Neural progenitor cell (in vitro differentiated cells): Measurements from ENCODE around the gene EGFR. TPM values are rescaled to one million over a fixed set of nuclear protein-coding genes. Genes with fewer than 3 reads are reported as not detected.

Experiments used
- DNase-seq: peaks from one replicate; pipeline ENCODE4 v3.0.0-alpha.2; 2016; ENCODE audit warnings: low spot score
- H2AFZ ChIP-seq: fragments of 200-600 bp; sonication (generic); replicated peaks from 2 replicates; pipeline ENCODE4 v1.6.1; 2016; ENCODE audit warnings: antibody characterized with exemption
- H3F3A ChIP-seq: fragments of 200-600 bp; sonication (generic); 2 replicates; pipeline ENCODE4 v1.6.1; 2016; ENCODE audit warnings: antibody characterized with exemption, low read depth
- H3K27ac ChIP-seq: fragments of 200-600 bp; sonication (generic); 2 replicates; pipeline ENCODE4 v1.5.1; 2016; ENCODE audit warnings: mild to moderate bottlenecking
- H3K27me3 ChIP-seq: fragments of 200-600 bp; sonication (generic); 2 replicates; pipeline ENCODE4 v1.6.1; 2016; ENCODE audit warnings: mild to moderate bottlenecking, moderate library complexity
- H3K36me3 ChIP-seq: fragments of 200-600 bp; sonication (generic); 2 replicates; pipeline ENCODE4 v1.5.1; 2016
- H3K4me1 ChIP-seq: fragments of 200-600 bp; sonication (generic); 2 replicates; pipeline ENCODE4 v1.6.1; 2016; ENCODE audit warnings: mixed run types
- H3K4me2 ChIP-seq: fragments of 200-600 bp; sonication (generic); 2 replicates; pipeline ENCODE4 v1.6.1; 2016
- H3K4me3 ChIP-seq: fragments of 200-600 bp; sonication (generic); 2 replicates; pipeline ENCODE4 v1.5.1; 2016
- H3K79me2 ChIP-seq: fragments of 200-600 bp; sonication (generic); 2 replicates; pipeline ENCODE4 v1.6.1; 2016; ENCODE audit warnings: low read depth
- H3K9ac ChIP-seq: fragments of 200-600 bp; sonication (generic); 2 replicates; pipeline ENCODE4 v1.6.1; 2016
- H3K9me3 ChIP-seq: fragments of 200-600 bp; sonication (generic); 2 replicates; pipeline ENCODE4 v1.5.1; 2016; ENCODE audit warnings: low read depth
- H4K20me1 ChIP-seq: fragments of 200-600 bp; sonication (generic); 2 replicates; pipeline ENCODE4 v1.6.1; 2016; ENCODE audit warnings: low read depth
- H3K27ac Mint-ChIP-seq: 3 replicates; pipeline ENCODE4 v1.8.0; 2021; ENCODE audit warnings: mixed read lengths
- H3K27me3 Mint-ChIP-seq: 2 replicates; pipeline ENCODE4 v1.8.0; 2022; ENCODE audit warnings: low read depth, mild to moderate bottlenecking, inconsistent platforms, moderate library complexity, mixed read lengths; ENCODE audit not compliant: insufficient read depth
- H3K36me3 Mint-ChIP-seq: 3 replicates; pipeline ENCODE4 v1.8.0; 2021; ENCODE audit warnings: mixed read lengths
- H3K4me1 Mint-ChIP-seq: 3 replicates; pipeline ENCODE4 v1.8.0; 2021; ENCODE audit warnings: mixed read lengths
- H3K4me3 Mint-ChIP-seq: 3 replicates; pipeline ENCODE4 v1.8.0; 2021; ENCODE audit warnings: mild to moderate bottlenecking, moderate library complexity, mixed read lengths
- H3K9me3 Mint-ChIP-seq: 3 replicates; pipeline ENCODE4 v1.8.0; 2020; ENCODE audit warnings: mixed read lengths
- EZH2 ChIP-seq: fragments of 200-600 bp; sonication (generic); IDR thresholded peaks from 2 replicates; pipeline ENCODE4 v1.6.1; 2017; ENCODE audit warnings: antibody characterized with exemption, mild to moderate bottlenecking, moderate library complexity
- EZH2phosphoT487 ChIP-seq: fragments of 200-600 bp; sonication (generic); IDR thresholded peaks from 2 replicates; pipeline ENCODE4 v1.6.1; 2017; ENCODE audit warnings: antibody characterized with exemption
- total RNA-seq: library from RNA; depleted of rRNA; stranded (reverse); fragments of >200 nt; gene quantifications from 2 replicates; pipeline ENCODE4 v1.2.3, GENCODE V29; 2015; ENCODE audit warnings: low replicate concordance
- TF ChIP-seq, protein P1 (sequence below): fragments of 200-600 bp; sonication (generic); IDR thresholded peaks from 2 replicates; pipeline ENCODE4 v1.5.1; 2017; ENCODE audit warnings: antibody characterized with exemption, mild to moderate bottlenecking

Gene EGFR
- total RNA-seq, 1 donor from 2014 or later, result 4.6 TPM

DNA sequence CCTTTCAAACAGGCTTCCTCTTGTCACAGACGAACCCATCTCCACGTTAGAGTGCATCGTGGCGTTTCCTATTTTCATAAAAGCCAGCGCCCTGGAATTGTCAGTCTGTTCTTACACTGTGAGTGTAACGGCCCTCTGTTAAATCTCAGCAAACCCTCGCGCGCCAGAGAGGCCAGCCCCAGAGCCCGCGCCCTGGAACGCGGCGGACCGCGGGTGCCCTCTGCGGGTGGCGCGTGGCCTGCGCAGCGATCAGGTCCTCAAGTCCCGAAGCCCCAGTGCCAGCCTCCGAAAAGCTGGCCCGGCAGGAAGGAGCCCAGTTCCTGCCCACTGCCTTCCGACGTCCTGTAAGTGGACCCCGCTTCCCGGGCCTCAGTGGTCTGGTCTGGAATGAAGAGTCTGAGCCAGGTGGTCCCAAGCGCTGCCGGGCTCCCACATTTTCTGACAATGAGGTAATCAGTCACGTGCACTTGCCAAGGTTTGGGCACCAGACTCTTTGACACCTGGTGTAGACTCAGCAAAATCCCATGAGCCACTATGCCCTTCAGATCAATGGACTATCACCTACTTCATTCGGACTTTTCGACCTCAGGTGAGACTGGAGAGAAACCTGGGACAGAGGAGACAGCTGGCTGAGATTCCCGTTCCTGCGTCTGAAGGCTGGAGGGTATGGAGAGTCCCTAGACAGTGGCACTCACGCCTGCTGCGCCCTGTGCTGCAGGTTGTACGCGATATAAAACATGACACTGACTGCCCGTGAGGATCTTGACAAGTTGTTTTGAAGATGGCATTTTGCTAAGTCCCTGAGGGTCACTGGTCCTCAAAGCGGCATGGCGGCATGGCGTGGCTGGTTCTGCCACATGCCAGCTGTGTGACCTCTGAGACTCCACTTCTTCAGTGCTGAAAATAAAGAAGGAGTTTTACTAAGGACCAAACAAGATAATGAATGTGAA is 237.0 kb downstream of the EGFR start:
- no peaks in the 10 kb centered on the region for H4K20me1 ChIP-seq
- H3K4me1 ChIP-seq, result no peaks in the 10 kb centered on the region
- peak overlapping the region; percentile 85 for H3K27ac Mint-ChIP-seq
- peaks cover 2% of the 10 kb centered on the region for H3K9me3 Mint-ChIP-seq
- no peaks in the 10 kb centered on the region for H3K36me3 ChIP-seq
- TF ChIP-seq EZH2, result no peak
- TF ChIP-seq, protein P1, sequence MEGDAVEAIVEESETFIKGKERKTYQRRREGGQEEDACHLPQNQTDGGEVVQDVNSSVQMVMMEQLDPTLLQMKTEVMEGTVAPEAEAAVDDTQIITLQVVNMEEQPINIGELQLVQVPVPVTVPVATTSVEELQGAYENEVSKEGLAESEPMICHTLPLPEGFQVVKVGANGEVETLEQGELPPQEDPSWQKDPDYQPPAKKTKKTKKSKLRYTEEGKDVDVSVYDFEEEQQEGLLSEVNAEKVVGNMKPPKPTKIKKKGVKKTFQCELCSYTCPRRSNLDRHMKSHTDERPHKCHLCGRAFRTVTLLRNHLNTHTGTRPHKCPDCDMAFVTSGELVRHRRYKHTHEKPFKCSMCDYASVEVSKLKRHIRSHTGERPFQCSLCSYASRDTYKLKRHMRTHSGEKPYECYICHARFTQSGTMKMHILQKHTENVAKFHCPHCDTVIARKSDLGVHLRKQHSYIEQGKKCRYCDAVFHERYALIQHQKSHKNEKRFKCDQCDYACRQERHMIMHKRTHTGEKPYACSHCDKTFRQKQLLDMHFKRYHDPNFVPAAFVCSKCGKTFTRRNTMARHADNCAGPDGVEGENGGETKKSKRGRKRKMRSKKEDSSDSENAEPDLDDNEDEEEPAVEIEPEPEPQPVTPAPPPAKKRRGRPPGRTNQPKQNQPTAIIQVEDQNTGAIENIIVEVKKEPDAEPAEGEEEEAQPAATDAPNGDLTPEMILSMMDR, result peak; percentile 78
- peaks cover 3% of the 10 kb centered on the region for H3K4me1 Mint-ChIP-seq
- H3K4me2 ChIP-seq, result peak overlapping the region; percentile 99
- H3K9me3 ChIP-seq, result no peaks in the 10 kb centered on the region
- no peaks in the 10 kb centered on the region for H3F3A ChIP-seq
- H3K36me3 Mint-ChIP-seq, result no peaks in the 10 kb centered on the region
- H3K9ac ChIP-seq, result no peak overlapping the region
- H3K27ac ChIP-seq, result no peak overlapping the region
- H3K79me2 ChIP-seq, result no peaks in the 10 kb centered on the region
- peak overlapping the region; percentile 91 for H3K4me3 Mint-ChIP-seq
- H2AFZ ChIP-seq, result peak overlapping the region; percentile 100
- H3K27me3 Mint-ChIP-seq, result peaks cover 19% of the 10 kb centered on the region
- H3K27me3 ChIP-seq, result peaks cover 48% of the 10 kb centered on the region
- DNase-seq, result peak; percentile 88
- H3K4me3 ChIP-seq, result peak overlapping the region; percentile 63

DNA sequence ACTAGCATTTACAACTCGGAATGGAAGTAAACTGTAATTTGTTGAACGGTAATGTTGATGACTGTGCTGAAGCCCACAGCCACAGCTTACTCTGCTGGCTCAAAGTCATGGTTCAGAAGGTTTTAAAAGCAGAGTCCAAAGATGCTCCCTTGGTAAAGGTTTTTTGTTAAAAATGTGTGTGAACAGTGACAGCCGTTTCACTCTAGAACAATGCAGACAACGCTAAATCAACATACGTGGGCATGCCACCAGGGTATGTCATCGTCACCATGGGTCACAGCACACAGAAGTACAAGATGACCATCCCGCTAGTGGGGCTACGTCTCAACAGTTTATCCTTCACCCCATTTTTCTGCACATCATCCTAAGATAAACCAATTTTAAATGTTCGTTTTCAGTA is 239.8 kb downstream of the EGFR start:
- peaks cover 3% of the 10 kb centered on the region for H3K4me1 Mint-ChIP-seq
- H3K4me3 Mint-ChIP-seq, result no peak overlapping the region
- no peak for DNase-seq
- H3K27me3 Mint-ChIP-seq, result peaks cover 16% of the 10 kb centered on the region
- Histone ChIP-seq H3K27me3 (peaks cover 31% of the 10 kb centered on the region), H3K36me3 (no peaks in the 10 kb centered on the region), H4K20me1 (no peaks in the 10 kb centered on the region), H3K27ac (no peak overlapping the region), H3K4me1 (no peaks in the 10 kb centered on the region), H3K79me2 (no peaks in the 10 kb centered on the region), H2AFZ (no peak overlapping the region), H3K9me3 (no peaks in the 10 kb centered on the region), H3K4me2 (no peak overlapping the region), H3K9ac (no peak overlapping the region), H3K4me3 (no peak overlapping the region), H3F3A (no peaks in the 10 kb centered on the region)
- no peak overlapping the region for H3K27ac Mint-ChIP-seq
- no peaks in the 10 kb centered on the region for H3K9me3 Mint-ChIP-seq
- no peaks in the 10 kb centered on the region for H3K36me3 Mint-ChIP-seq
- no peak for TF ChIP-seq EZH2phosphoT487
- TF ChIP-seq, protein P1, result no peak
- no peak for TF ChIP-seq EZH2

DNA sequence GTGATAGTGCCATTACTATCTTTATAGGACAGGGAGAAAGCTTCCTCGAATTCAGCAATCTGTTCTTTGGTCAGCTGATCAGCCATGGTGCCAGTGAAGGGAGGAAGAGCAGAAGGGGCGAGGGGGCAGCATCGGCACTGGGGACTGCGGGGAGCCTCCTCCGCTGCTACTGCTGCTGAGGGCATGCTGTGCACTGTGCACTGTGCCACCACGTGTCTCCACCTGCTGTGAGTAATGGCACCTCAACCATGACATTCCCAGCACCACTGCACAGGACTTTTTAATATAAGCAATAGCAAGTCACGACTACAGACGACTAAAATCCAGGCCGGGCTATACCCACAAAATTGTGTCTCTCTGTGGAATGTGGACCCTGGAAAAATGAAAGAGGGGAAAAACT is 241.4 kb downstream of the EGFR start:
- H4K20me1 ChIP-seq, result no peaks in the 10 kb centered on the region
- no peak overlapping the region for H3K27ac ChIP-seq
- Mint-ChIP-seq H3K9me3 (no peaks in the 10 kb centered on the region), H3K4me1 (peaks cover 3% of the 10 kb centered on the region), H3K27ac (no peak overlapping the region), H3K27me3 (peaks cover 10% of the 10 kb centered on the region), H3K4me3 (no peak overlapping the region), H3K36me3 (no peaks in the 10 kb centered on the region)
- H3K9ac ChIP-seq, result no peak overlapping the region
- H3K9me3 ChIP-seq, result no peaks in the 10 kb centered on the region
- H3K4me1 ChIP-seq, result no peaks in the 10 kb centered on the region
- H3K79me2 ChIP-seq, result no peaks in the 10 kb centered on the region
- H3K4me3 ChIP-seq, result no peak overlapping the region
- H3K27me3 ChIP-seq, result peaks cover 18% of the 10 kb centered on the region
- no peaks in the 10 kb centered on the region for H3F3A ChIP-seq
- no peak overlapping the region for H2AFZ ChIP-seq
- H3K4me2 ChIP-seq, result no peak overlapping the region
- H3K36me3 ChIP-seq, result no peaks in the 10 kb centered on the region
- DNase-seq, result no peak
- TF ChIP-seq EZH2, result no peak
- TF ChIP-seq, protein P1, result no peak
- no peak for TF ChIP-seq EZH2phosphoT487
